Colonic mucosa (tissue), 4 donors: ENCODE measurements around the gene TFE3. TPM values are rescaled to one million over a fixed set of nuclear protein-coding genes. Genes with fewer than 3 reads are reported as not detected.
A peak's percentile ranks its signal among the peaks of the same experiment; 100 is the strongest.

Experiments
- DNase-seq: peaks from one replicate; pipeline ENCODE4 v3.0.0-alpha.2; 2020
- H3K27ac ChIP-seq: fragments of 200-600 bp; one replicate; pipeline ENCODE4 v1.8.0; 2021
- H3K27me3 ChIP-seq: fragments of 200-600 bp; one replicate; pipeline ENCODE4 v1.8.0; 2021
- H3K36me3 ChIP-seq: fragments of 200-600 bp; one replicate; pipeline ENCODE4 v1.8.0; 2021
- H3K4me1 ChIP-seq: fragments of 200-600 bp; one replicate; pipeline ENCODE4 v1.8.0; 2021; ENCODE audit warnings: mild to moderate bottlenecking
- H3K4me3 ChIP-seq: fragments of 200-600 bp; one replicate; pipeline ENCODE4 v1.8.0; 2021
- H3K9ac ChIP-seq, 2 donors: one replicate each; pipeline ENCODE4 v1.7.0; 2013; ENCODE audit warnings: control low read depth in 2 of 2, low read depth in 2 of 2, low read length in 2 of 2
- H3K9me3 ChIP-seq: fragments of 200-600 bp; one replicate; pipeline ENCODE4 v1.8.0; 2021
- intact Hi-C: fragments of 100-400 bp; cut with DNase I; formaldehyde crosslinking; loops from one replicate; pipeline ENCODE4 v1.14.1; 2022
- total RNA-seq, 2 donors: library from RNA; stranded (reverse); fragmentation: NEBNext Ultra II Directional in 1 of 2; extraction: Animal tissue kit (Norgen Biotek cat#: 25700) in 1 of 2; gene quantifications; one replicate each; pipeline ENCODE4 v1.2.1, GENCODE V29; 2021
- TF ChIP-seq, protein P1 (sequence below): fragments of 200-600 bp; IDR thresholded peaks from one replicate; pipeline ENCODE4 v1.8.0; 2022; ENCODE audit warnings: antibody characterized with exemption, mild to moderate bottlenecking
- donor health status: healthy.
- donor health status: DM: no; HTN: no; CAD: no.
- donor health status: DM: no; HTN: no; CAD: no.

The TFE3 gene, protein sequence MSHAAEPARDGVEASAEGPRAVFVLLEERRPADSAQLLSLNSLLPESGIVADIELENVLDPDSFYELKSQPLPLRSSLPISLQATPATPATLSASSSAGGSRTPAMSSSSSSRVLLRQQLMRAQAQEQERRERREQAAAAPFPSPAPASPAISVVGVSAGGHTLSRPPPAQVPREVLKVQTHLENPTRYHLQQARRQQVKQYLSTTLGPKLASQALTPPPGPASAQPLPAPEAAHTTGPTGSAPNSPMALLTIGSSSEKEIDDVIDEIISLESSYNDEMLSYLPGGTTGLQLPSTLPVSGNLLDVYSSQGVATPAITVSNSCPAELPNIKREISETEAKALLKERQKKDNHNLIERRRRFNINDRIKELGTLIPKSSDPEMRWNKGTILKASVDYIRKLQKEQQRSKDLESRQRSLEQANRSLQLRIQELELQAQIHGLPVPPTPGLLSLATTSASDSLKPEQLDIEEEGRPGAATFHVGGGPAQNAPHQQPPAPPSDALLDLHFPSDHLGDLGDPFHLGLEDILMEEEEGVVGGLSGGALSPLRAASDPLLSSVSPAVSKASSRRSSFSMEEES
- 10 to 100 TPM; 22.4 to 28.5 TPM for total RNA-seq

DNA sequence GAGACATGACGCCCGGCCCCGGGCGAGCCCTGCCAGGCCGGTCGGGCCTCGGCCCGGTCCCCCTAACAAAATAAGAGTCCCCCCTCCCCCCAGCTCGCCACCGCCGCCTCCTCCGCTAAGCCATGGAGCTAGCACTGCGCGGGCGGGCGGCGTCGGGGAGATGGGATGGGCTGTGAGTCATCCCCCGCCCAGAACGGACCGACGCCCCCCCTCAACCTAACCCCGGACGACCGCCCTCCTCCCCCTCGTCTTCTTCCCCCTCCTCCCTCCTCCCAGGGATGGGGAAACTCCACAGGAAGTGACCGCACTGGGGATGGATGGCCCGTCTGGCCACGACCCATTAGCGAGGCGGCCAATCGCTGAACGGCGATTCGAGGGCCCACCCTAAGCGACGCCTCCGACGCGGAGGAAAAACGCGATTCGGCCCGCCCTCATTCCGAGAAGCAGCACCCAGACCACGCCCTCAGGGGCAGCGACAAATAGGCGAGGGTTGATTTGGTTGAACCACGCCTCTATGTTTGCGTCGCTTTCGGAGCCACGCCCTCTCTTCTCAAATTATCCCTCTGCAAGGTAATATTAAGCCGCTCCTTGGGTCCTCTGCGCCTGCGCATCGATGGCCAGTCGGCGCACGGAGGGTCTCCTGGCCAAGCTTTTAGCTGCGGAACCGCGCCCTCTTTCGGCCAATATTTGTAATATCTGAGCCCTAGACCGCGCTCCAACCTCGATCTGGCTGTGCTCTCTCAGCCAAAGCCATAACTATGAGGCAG, at the start of gene TFE3:
Gene TFE3 (minus strand): TSS at position 138 of the 767 bp plus-strand sequence. CDS start 131 bp downstream, at position 7.
- Histone ChIP-seq H3K27ac (peak within 1 kb of the TSS; percentile 90), H3K9ac (peak within 1 kb of the TSS; percentile 75 to 90), H3K4me3 (peak within 1 kb of the TSS; percentile 67), H3K4me1 (no peaks in the 10 kb centered on the region), H3K27me3 (no peaks in the 10 kb centered on the region), H3K9me3 (no peaks in the 10 kb centered on the region), H3K36me3 (peaks cover 5% of the 10 kb centered on the region)
- DNase-seq, result peak; percentile 96
- intact Hi-C loops, result no loop called here
- TF ChIP-seq, protein P1, sequence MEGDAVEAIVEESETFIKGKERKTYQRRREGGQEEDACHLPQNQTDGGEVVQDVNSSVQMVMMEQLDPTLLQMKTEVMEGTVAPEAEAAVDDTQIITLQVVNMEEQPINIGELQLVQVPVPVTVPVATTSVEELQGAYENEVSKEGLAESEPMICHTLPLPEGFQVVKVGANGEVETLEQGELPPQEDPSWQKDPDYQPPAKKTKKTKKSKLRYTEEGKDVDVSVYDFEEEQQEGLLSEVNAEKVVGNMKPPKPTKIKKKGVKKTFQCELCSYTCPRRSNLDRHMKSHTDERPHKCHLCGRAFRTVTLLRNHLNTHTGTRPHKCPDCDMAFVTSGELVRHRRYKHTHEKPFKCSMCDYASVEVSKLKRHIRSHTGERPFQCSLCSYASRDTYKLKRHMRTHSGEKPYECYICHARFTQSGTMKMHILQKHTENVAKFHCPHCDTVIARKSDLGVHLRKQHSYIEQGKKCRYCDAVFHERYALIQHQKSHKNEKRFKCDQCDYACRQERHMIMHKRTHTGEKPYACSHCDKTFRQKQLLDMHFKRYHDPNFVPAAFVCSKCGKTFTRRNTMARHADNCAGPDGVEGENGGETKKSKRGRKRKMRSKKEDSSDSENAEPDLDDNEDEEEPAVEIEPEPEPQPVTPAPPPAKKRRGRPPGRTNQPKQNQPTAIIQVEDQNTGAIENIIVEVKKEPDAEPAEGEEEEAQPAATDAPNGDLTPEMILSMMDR, result peak; percentile 36

DNA sequence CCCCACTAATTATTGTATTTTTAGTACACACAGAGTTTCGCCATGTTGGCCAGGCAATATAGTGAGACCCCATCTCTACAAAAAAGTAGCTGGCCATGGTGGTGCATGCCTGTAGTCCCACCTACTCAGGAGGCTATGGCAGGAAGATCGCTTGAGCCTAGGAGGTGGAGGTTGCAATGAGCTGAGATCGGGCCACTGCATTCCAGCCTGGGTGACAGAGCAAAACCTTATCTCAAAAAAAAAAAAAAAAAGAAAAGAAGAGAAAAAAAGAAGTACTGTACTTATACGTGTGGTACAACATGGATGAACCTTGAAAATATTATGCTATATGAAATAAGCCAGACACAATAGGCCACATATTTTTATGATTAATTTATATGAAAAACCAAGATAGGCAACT, 46.4 kb upstream of the TFE3 start:
- Histone ChIP-seq H3K9me3 (no peaks in the 10 kb centered on the region), H3K4me3 (no peak overlapping the region), H3K9ac (no peak overlapping the region), H3K4me1 (no peaks in the 10 kb centered on the region), H3K27me3 (no peaks in the 10 kb centered on the region), H3K27ac (no peak overlapping the region), H3K36me3 (no peaks in the 10 kb centered on the region)
- TF ChIP-seq, protein P1, result no peak
- DNase-seq, result no peak
- intact Hi-C loops, result no loop called here

DNA sequence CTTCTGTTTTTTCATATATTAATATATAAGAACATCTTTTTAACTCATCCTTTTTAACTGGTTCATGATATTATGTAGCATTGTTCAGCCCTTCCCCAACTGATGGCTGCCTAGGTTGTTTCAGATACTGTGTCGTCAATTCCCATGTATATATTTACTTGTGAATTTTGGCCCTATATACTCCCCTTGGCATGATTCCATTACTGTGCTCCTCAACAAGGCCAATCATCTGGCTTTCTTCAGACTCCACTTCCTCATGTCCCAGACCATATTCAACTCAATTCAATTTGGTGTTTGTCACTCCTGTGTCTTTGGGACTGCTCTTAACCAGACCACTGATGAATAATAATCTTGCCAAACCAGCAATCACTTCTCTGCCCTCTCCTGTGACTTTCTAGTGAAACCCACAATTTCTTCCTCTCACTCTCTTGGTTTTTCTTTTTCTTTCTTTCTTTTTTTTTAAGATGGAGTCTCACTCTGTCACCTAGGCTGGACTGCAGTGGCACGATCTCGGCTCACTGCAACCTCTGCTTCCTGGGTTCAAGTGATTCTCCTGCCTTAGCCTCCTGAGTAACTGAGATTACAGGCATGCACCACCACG, 39.2 kb upstream of the TFE3 start:
- Histone ChIP-seq H3K9me3 (no peaks in the 10 kb centered on the region), H3K36me3 (no peaks in the 10 kb centered on the region), H3K27me3 (no peaks in the 10 kb centered on the region), H3K9ac (no peak overlapping the region), H3K4me3 (no peak overlapping the region), H3K27ac (no peak overlapping the region), H3K4me1 (no peaks in the 10 kb centered on the region)
- TF ChIP-seq, protein P1, result no peak
- no peak for DNase-seq
- intact Hi-C loops, result no loop called here

DNA sequence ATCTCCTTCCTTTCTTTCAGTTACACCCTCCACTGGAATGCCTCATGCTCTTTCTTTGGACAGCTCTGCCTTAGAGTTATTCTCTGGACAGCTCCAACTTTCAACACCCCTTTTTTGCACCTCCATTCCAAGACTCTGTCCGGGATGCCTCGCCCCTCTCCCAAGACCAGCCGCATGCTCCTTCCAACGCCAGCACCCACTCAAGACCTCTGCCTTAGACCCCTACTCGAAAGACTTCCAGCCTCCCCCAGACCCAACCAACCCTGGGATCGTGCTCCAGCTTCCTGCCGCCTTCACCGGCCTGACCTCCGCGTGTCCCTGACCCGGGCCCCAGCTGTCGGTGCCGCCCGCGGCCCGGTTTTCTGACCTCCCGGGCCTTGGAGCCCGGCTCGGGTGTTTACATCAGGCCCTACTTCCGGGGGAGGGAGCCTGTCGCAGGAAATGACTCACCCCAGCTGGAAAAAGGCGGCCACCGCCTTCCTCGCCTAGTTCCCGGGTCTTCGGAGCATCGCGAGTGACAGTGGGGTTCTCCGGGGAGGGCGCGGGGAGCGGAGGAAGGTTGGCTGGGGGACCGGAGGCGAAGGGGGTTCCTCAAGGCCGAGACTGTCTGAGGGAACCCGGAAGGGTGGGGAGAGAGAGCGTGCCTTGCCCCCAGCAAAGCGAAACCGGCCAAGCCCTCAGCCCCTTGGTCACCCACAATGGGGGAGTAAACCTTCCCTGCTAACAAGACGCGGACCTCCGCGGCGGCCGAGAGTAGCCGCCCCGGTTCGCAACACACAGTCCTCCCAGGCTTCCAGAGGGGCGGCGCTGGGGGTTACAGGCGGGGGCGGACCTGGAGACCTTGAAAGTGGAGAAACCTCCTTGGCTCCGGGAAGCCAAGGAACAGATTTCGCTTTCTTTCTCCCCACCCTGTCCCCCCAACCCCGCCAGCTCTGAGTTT, 36.6 kb upstream of the TFE3 start, which contains the start of gene WDR45:
Gene WDR45 (minus strand): TSS at position 399 of the 940 bp plus-strand sequence. CDS start 1,792 bp downstream, outside the sequence.
- TF ChIP-seq, protein P1, result no peak
- intact Hi-C loops, result no loop called here
- Histone ChIP-seq H3K27me3 (no peaks in the 10 kb centered on the region), H3K9me3 (no peaks in the 10 kb centered on the region), H3K4me1 (no peaks in the 10 kb centered on the region), H3K27ac (peak within 1 kb of the TSS; percentile 93), H3K4me3 (peak within 1 kb of the TSS; percentile 63), H3K36me3 (no peaks in the 10 kb centered on the region), H3K9ac (peak within 1 kb of the TSS; percentile 73 to 76)
- peak; percentile 76 for DNase-seq
